H9 (cell line): ENCODE results near the gene CACNA2D4. TPM values are rescaled to one million over a fixed set of nuclear protein-coding genes. Genes with fewer than 3 reads are reported as not detected.

ENCODE experiments used
- DNase-seq: peaks from one replicate; pipeline ENCODE4 v3.0.0-alpha.2; 2017
- H2AFZ ChIP-seq: one replicate; pipeline ENCODE4 v1.6.1; 2013; ENCODE audit warnings: mild to moderate bottlenecking, low read length, control low read depth, moderate library complexity
- H2AK5ac ChIP-seq: 2 replicates; pipeline ENCODE4 v1.6.1; 2013; ENCODE audit warnings: low read length, control low read depth, mixed read lengths; ENCODE audit not compliant: insufficient read length
- H2BK120ac ChIP-seq: one replicate; pipeline ENCODE4 v1.6.1; 2013; ENCODE audit warnings: low read depth, mild to moderate bottlenecking, low read length, control low read depth, inconsistent platforms; ENCODE audit not compliant: poor library complexity, severe bottlenecking
- H2BK12ac ChIP-seq: 2 replicates; pipeline ENCODE4 v1.6.1; 2013; ENCODE audit warnings: low read length, control low read depth, mixed read lengths, low read depth; ENCODE audit not compliant: insufficient read length
- H2BK15ac ChIP-seq: 2 replicates; pipeline ENCODE4 v1.6.1; 2013; ENCODE audit warnings: low read depth, low read length, control low read depth
- H2BK20ac ChIP-seq: one replicate; pipeline ENCODE4 v1.6.1; 2013; ENCODE audit warnings: low read depth, mild to moderate bottlenecking, low read length, control low read depth, inconsistent platforms; ENCODE audit not compliant: poor library complexity, severe bottlenecking
- H2BK5ac ChIP-seq: 2 replicates; pipeline ENCODE4 v1.6.1; 2013; ENCODE audit warnings: low read length, control low read depth, mixed read lengths; ENCODE audit not compliant: insufficient read length
- H3K14ac ChIP-seq: 2 replicates; pipeline ENCODE4 v1.6.1; 2013; ENCODE audit warnings: low read length, control low read depth; ENCODE audit not compliant: insufficient read depth
- H3K18ac ChIP-seq: 2 replicates; pipeline ENCODE4 v1.6.1; 2013; ENCODE audit warnings: low read depth, mild to moderate bottlenecking, mixed read lengths, low read length, control low read depth; ENCODE audit not compliant: insufficient read length
- H3K23ac ChIP-seq: 2 replicates; pipeline ENCODE4 v1.6.1; 2013; ENCODE audit warnings: low read length, control low read depth, mixed read lengths, low read depth; ENCODE audit not compliant: insufficient read length
- H3K23me2 ChIP-seq: 2 replicates; pipeline ENCODE4 v1.6.1; 2013; ENCODE audit warnings: low read depth, mild to moderate bottlenecking, mixed read lengths, low read length, control low read depth; ENCODE audit not compliant: insufficient read length, poor library complexity, severe bottlenecking
- H3K27ac ChIP-seq: 2 replicates; pipeline ENCODE4 v1.5.1; 2013; ENCODE audit warnings: low read length, control low read depth, mixed read lengths, low read depth; ENCODE audit not compliant: insufficient read length
- H3K27me3 ChIP-seq: 2 replicates; pipeline ENCODE4 v1.6.1; 2013; ENCODE audit warnings: low read length, control low read depth, inconsistent platforms; ENCODE audit not compliant: insufficient read depth
- H3K4ac ChIP-seq: 2 replicates; pipeline ENCODE4 v1.6.1; 2013; ENCODE audit warnings: low read depth, mild to moderate bottlenecking, control low read depth, inconsistent platforms, low read length, moderate library complexity
- H3K4me1 ChIP-seq: 2 replicates; pipeline ENCODE4 v1.6.1; 2013; ENCODE audit warnings: low read length, control low read depth, inconsistent platforms; ENCODE audit not compliant: insufficient read depth
- H3K4me2 ChIP-seq: 2 replicates; pipeline ENCODE4 v1.6.1; 2013; ENCODE audit warnings: low read length, control low read depth, mixed read lengths; ENCODE audit not compliant: insufficient read length, insufficient read depth
- H3K56ac ChIP-seq: 2 replicates; pipeline ENCODE4 v1.6.1; 2013; ENCODE audit warnings: low read depth, mild to moderate bottlenecking, mixed read lengths, low read length, control low read depth; ENCODE audit not compliant: insufficient read length
- H3K79me1 ChIP-seq: 2 replicates; pipeline ENCODE4 v1.6.1; 2013; ENCODE audit warnings: low read depth, mild to moderate bottlenecking, moderate library complexity, low read length, control low read depth, inconsistent platforms; ENCODE audit not compliant: insufficient read depth, poor library complexity, severe bottlenecking
- H3K79me2 ChIP-seq: 2 replicates; pipeline ENCODE4 v1.6.1; 2013; ENCODE audit warnings: low read length, control low read depth, inconsistent platforms; ENCODE audit not compliant: insufficient read depth
- H3K9ac ChIP-seq: 2 replicates; pipeline ENCODE4 v1.6.1; 2013; ENCODE audit warnings: low read length, control low read depth, mixed read lengths; ENCODE audit not compliant: insufficient read length; ENCODE audit errors: extremely low read depth
- H3K9me3 ChIP-seq: one replicate; pipeline ENCODE4 v1.6.1; 2013; ENCODE audit warnings: low read depth, low read length, inconsistent platforms; ENCODE audit not compliant: control insufficient read depth
- H3T11ph ChIP-seq: one replicate; pipeline ENCODE4 v1.6.1; 2013; ENCODE audit warnings: mild to moderate bottlenecking, low read length, control low read depth, inconsistent platforms
- H4K20me1 ChIP-seq: one replicate; pipeline ENCODE4 v1.6.1; 2013; ENCODE audit not compliant: control insufficient read depth, insufficient read length, insufficient read depth
- H4K5ac ChIP-seq: 2 replicates; pipeline ENCODE4 v1.6.1; 2013; ENCODE audit warnings: low read depth, mild to moderate bottlenecking, mixed read lengths, low read length, control low read depth; ENCODE audit not compliant: insufficient read length
- H4K8ac ChIP-seq: replicated peaks from 2 replicates; pipeline ENCODE4 v1.6.1; 2013; ENCODE audit warnings: low read length, control low read depth, mixed read lengths, low read depth; ENCODE audit not compliant: insufficient read length
- H4K91ac ChIP-seq: 2 replicates; pipeline ENCODE4 v1.6.1; 2013; ENCODE audit warnings: low read depth, mild to moderate bottlenecking, moderate library complexity, mixed read lengths, low read length, control low read depth; ENCODE audit not compliant: insufficient read length
- H3K27ac Mint-ChIP-seq, 3 experiments: 2 replicates in 2 of 3; 3 replicates in 1 of 3; pipeline ENCODE4 v1.8.0; 2020 to 2021; ENCODE audit warnings: mixed read lengths in 3 of 3, mild to moderate bottlenecking in 1 of 3, moderate library complexity in 1 of 3
- H3K27me3 Mint-ChIP-seq: 2 replicates; pipeline ENCODE4 v1.8.0; 2021; ENCODE audit warnings: low read depth, mild to moderate bottlenecking, moderate library complexity, mixed read lengths
- H3K36me3 Mint-ChIP-seq, 3 experiments: 2 replicates in 2 of 3; 3 replicates in 1 of 3; pipeline ENCODE4 v1.8.0; 2020 to 2021; ENCODE audit warnings: low read depth in 3 of 3, mixed read lengths in 3 of 3; ENCODE audit not compliant: insufficient read depth in 1 of 3
- H3K4me1 Mint-ChIP-seq, 2 experiments: 2 replicates each; pipeline ENCODE4 v1.8.0; 2020; ENCODE audit warnings: mixed read lengths in 2 of 2
- H3K4me3 Mint-ChIP-seq, 2 experiments: 2 replicates in 1 of 2; 3 replicates in 1 of 2; pipeline ENCODE4 v1.8.0; 2020 to 2021; ENCODE audit warnings: mild to moderate bottlenecking in 2 of 2, mixed read lengths in 2 of 2, moderate library complexity in 1 of 2
- H3K9me3 Mint-ChIP-seq, 2 experiments: 2 replicates in 1 of 2; 3 replicates in 1 of 2; pipeline ENCODE4 v1.8.0; 2020; ENCODE audit warnings: mild to moderate bottlenecking in 2 of 2, mixed read lengths in 2 of 2, moderate library complexity in 1 of 2
- CTCF ChIP-seq: fragments of 200-600 bp; sonication (generic); conservative IDR thresholded peaks from 3 replicates; pipeline ENCODE4 v1.8.0; 2021; ENCODE audit warnings: antibody characterized with exemption, mild to moderate bottlenecking
- WGBS: extraction: QIAGEN DNeasy Blood & Tissue Kit; methylation state at CpG from one replicate; pipeline ENCODE4 v1.1.7; 2013; ENCODE audit warnings: missing lambda C conversion rate, low lambda C conversion rate, mixed read lengths; ENCODE audit not compliant: insufficient read length; ENCODE audit errors: extremely low coverage; 5-methylcytosine and 5-hydroxymethylcytosine counted together
- total RNA-seq: library from RNA; stranded (reverse); gene quantifications from 2 replicates; pipeline ENCODE4 v1.2.1, GENCODE V29; 2021

CACNA2D4 gene
- total RNA-seq, 1 experiment from 2014 or later, result 0.79 TPM

GRCh38 chr12:1948883-1949282, 30.4 kb upstream of the CACNA2D4 start:
- H3K27ac Mint-ChIP-seq, result peak overlapping the region in 1 of 3 experiments; percentile 91; a peak in 2 of 7 replicates
- no CpG with 5 or more reads among the region's 11 CpGs for WGBS
- H2BK20ac ChIP-seq, result no peak overlapping the region

More at GRCh38 chr12:1948883-1949282, 30.4 kb upstream of the CACNA2D4 start:
- H3K27me3 Mint-ChIP-seq, result no peaks in the 10 kb centered on the region
- Histone ChIP-seq H4K8ac (no peak overlapping the region), H3K27me3 (no peaks in the 10 kb centered on the region), H3K9ac (no peak overlapping the region), H2BK15ac (no peak overlapping the region), H3K4me1 (peaks cover 4% of the 10 kb centered on the region; the same call in 1 of the 2 replicates), H3K79me1 (no peaks in the 10 kb centered on the region), H3K4me2 (no peak overlapping the region), H2BK120ac (no peak overlapping the region), H4K5ac (no peak overlapping the region), H3K56ac (no peak overlapping the region), H3K23ac (no peak overlapping the region), H2BK5ac (no peak overlapping the region), H3K9me3 (no peaks in the 10 kb centered on the region), H2AK5ac (no peak overlapping the region), H3K14ac (no peak overlapping the region), H2AFZ (no peak overlapping the region), H4K20me1 (no peaks in the 10 kb centered on the region), H3K4ac (no peak overlapping the region), H3K27ac (no peak overlapping the region), H3K79me2 (no peaks in the 10 kb centered on the region), H4K91ac (no peak overlapping the region), H3K23me2 (no peaks in the 10 kb centered on the region), H3K18ac (no peak overlapping the region), H3T11ph (no peak overlapping the region), H2BK12ac (no peak overlapping the region)
- peak; percentile 28 for DNase-seq
- H3K9me3 Mint-ChIP-seq, result peaks cover 10 to 14% of the 10 kb centered on the region in 2 experiments
- peaks cover 10 to 15% of the 10 kb centered on the region in 2 experiments for H3K4me1 Mint-ChIP-seq
- no peak overlapping the region for H3K4me3 Mint-ChIP-seq
- H3K36me3 Mint-ChIP-seq, result peaks cover 26 to 79% (median 71%) of the 10 kb centered on the region in 3 experiments
- TF ChIP-seq CTCF, result no peak
